ENCODE data around the gene SRP9.
"Not testable (repeated sequence)": the region's sequence is repeated elsewhere in the genome, so short reads cannot be mapped to it uniquely, and the experiment has no call there.

SRP9 gene

GRCh38 chr1:225757927-225758656 lies 19.5 kb upstream of the SRP9 start:
- no peak for DNase-seq

GRCh38 chr1:225759972-225760371 lies 17.7 kb upstream of the SRP9 start:
- not testable (repeated sequence) for DNase-seq

DNA sequence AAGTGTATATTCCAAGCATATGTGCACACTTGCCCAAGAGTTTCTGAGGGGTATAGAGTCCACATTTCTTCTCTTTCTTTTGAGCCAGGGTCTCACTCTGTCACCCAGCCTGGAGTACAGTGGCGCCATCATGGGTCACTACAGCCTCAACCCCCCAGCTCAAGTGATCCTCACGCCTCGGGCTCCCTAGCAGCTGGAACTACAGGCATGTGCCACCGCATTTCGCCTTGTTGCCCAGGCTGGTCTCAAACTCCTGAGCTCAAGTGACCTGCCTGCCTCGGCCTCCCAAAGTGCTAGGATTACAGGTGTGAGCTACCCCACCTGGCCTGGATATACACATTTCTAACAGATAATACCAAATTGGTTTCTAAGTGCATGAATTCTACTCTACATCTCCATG lies 17.1 kb upstream of the SRP9 start:
- no peak for DNase-seq

DNA sequence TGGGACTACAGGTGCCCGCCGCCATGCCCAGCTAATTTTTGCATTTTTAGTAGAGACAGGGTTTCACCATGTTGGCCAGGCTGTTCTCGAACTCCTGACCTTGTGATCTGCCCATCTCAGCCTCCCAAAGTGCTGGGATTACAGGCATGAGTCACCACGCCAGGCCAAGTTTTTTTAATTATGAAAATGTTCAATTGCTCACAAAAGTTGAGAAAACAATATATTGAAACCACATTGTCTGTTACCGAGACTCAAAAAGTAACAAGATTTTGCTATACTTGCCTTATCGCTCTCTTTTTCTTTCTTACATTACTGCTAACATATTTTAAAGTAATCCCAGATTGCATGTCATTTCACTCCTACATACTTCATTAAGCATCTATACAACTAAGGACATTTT lies 16.2 kb upstream of the SRP9 start:
- DNase-seq: not testable (repeated sequence)

DNA sequence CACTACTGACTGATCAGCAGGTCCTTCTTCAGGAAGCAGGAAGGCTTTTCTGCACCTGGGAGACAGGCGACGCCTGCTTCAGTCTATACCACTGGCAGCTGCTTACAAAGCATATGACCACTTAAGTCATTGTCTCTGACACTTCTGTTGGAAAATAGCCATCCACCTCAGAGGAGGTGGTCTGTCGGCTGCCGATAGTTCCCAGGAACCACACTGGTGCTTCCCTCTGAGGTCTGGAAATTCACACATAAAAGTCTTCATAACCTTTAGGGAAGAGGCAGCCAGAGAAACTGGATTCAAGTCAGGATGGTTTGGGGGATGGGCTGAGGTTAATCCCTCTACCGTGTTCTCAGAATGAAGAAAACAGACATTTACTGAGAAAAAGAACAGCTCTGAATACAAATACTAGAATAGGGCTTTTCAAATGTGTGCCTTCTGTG lies 15.6 kb upstream of the SRP9 start:
- DNase-seq: no peak

DNA sequence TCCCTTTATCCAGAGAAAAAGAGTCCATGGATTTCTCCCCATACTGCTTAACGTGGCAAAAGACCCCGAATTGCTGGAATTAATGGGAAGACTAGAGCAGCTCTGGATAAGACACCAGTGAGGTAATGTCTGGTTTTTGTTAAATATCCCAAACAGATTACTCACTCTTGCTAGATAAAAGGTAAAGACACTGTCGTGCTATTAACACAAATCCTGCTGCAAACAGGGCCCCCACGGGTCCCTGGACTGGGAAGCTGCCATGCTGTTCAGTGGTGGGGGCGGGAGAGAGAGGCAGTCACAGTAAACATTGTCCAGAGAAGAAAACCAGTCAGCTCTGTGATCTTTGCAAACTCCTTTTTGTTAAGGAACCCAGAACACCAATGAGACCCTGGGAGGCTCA lies 15.2 kb upstream of the SRP9 start:
- DNase-seq: no peak

GRCh38 chr1:225763716-225764548 lies 13.7 kb upstream of the SRP9 start:
- no peak for DNase-seq

- no peak for DNase-seq
These were observed 11.5 kb upstream of the SRP9 start for GRCh38 chr1:225765982-225766674.

DNA sequence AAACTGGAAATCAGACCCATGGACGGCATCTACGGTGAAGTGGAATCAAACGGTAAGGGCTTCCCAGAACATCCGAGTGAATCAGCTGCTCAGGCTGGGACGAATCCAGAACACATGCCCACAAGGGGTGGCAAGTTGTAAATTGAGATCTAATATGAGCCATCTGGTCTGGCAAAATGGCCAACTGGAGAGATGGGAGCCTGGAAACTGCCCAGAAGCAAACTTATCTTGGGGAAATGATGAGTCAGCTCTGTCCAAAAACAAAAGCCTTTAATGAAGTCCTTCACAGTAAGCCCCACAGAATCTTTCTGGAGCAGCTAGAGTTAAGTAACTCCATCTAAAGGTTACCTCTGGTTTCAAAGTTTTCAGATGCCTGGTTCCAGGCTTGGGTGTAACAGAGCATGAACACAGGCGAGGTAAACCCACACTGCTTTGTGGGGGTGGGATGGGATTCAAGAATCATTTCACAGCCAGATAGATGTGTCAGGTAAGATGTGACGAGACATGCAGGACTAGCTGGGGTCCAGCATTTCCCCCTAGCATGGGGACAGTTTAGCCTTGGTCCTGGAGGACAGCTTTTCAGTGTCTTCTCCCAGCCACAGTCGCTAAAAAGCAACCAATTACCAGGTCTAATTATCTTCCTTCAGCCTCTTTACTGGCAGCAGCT lies 10.5 kb upstream of the SRP9 start:
- no peak for DNase-seq

- DNase-seq: no peak
These were observed 9.7 kb upstream of the SRP9 start for GRCh38 chr1:225767634-225768540.

- DNase-seq: no peak
These were observed 8.8 kb upstream of the SRP9 start for GRCh38 chr1:225768662-225769426.

GRCh38 chr1:225769687-225770086 lies 7.9 kb upstream of the SRP9 start:
- no peak for DNase-seq

GRCh38 chr1:225770561-225771248 lies 6.9 kb upstream of the SRP9 start:
- DNase-seq: no peak

GRCh38 chr1:225771661-225772322 lies 5.8 kb upstream of the SRP9 start:
- no peak for DNase-seq

DNA sequence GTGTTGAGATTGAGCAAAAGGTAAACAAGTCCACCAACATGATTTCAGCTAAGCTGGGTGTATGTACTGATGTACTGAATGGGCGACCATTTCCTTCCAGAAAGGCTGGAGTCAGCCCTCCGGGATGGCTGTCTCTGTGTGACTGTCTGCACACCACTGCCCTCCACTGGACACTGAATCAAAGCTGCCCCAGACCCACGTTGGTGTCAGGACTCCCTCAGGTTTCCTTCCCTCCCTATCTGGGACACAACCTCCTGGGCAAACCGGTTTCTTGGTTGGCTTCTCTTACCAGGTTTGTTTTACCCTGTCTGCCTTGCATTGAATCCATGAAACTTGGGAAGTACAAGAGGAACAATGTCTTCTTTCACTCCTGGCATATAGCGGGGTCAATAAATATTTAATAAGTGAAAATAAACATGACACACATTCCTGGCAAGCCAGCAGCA lies 5.3 kb upstream of the SRP9 start:
- peak; percentile 20 for DNase-seq

GRCh38 chr1:225772848-225773247 lies 4.8 kb upstream of the SRP9 start:
- DNase-seq: no peak

GRCh38 chr1:225774281-225775147 lies 3.1 kb upstream of the SRP9 start:
- no peak for DNase-seq

DNA sequence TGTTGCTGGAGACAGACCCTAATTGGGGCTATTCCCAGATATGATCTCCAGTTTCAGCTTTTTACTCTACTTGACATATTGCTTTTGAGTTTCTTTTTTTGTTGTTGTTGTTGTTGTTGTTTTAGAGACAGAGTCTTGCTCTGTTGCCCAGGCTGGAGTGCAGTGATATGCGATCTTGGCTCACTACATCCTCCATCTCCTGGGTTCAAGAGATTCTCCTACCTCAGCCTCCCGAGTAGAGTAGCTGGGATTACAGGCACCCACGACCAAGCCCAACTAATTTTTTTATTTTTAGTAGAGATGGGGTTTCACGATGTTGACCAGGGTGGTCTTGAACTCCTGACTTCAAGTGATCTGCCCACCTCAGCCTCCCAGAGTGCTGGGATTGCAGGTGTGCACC lies 1.3 kb upstream of the SRP9 start:
- DNase-seq: no peak

DNA sequence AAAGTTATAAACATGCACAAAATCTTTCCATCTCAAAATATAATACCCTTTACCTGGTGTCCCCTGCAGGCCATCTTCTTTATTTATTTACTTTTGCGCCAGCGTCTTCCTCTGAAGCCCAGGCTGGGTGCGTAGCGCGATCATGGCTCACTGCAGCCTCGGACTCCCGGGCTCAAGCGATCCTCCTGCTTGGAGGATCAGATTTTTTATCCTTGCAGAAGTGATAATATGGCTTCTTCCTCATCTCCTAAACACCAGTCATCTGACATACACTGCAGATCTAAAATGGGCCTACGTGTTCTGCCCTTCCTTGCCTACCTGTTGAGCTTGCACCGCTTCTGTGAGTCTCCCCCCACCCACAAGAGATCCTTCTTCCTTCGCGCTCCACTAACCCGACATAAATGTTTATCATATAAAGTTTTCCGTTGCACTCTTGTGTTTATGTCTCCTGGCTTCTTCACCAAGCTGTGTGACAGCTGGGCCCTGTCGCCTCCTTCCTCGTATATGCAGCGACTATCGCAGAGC lies 506 bp upstream of the SRP9 start:
- peak; percentile 6 for DNase-seq
